GM12878 (cell line): Measurements from ENCODE around the gene FXYD6. TPM values are rescaled to one million over a fixed set of nuclear protein-coding genes. Genes with fewer than 3 reads are reported as not detected.

Experiments
- CREB1 ChIP-seq: IDR thresholded peaks from 2 replicates; pipeline ENCODE4 v1.6.1; 2012; ENCODE audit warnings: low read depth, mild to moderate bottlenecking, inconsistent platforms
- CUX1 ChIP-seq: IDR thresholded peaks from 2 replicates; pipeline ENCODE4 v1.6.1; 2012; ENCODE audit warnings: improper control_type of control experiment, low read depth, low read length; ENCODE audit not compliant: insufficient replicate concordance
- HCFC1 ChIP-seq: fragments of 150-350 bp; IDR thresholded peaks from 2 replicates; pipeline ENCODE4 v1.6.1; 2014; ENCODE audit warnings: low read length
- NFYA ChIP-seq: IDR thresholded peaks from 2 replicates; pipeline ENCODE4 v1.6.1; 2011; ENCODE audit warnings: low read depth, mild to moderate bottlenecking, low read length, improper control_type of control experiment, borderline replicate concordance
- NR2F1 ChIP-seq: fragments of 450-650 bp; conservative IDR thresholded peaks from 2 replicates; pipeline ENCODE4 v1.6.1; 2017; ENCODE audit warnings: mild to moderate bottlenecking
- PML ChIP-seq: IDR thresholded peaks from 2 replicates; pipeline ENCODE4 v1.6.1; 2012; ENCODE audit warnings: low read length, inconsistent platforms
- polyA plus RNA-seq, 11 experiments: library from polyadenylated mRNA; depleted of rRNA in 4 of 11; unstranded in 6 of 11; stranded (reverse) in 5 of 11; fragments of >200 nt; fragmentation: Nextera tagmentation in 4 of 11; fragmentation: Illumina TruSeq in 1 of 11; extraction: Ambion mirVana in 4 of 11; extraction: Trizol in 1 of 11; gene quantifications; 1 replicate in 1 of 11; 2 replicates in 10 of 11; pipeline versions ENCODE4 v1.2.1 to v1.2.3, GENCODE V29; 2011 to 2016; ENCODE audit warnings: inconsistent platforms in 2 of 11, missing spikeins in 2 of 11, low read depth in 1 of 11
- total RNA-seq, 4 experiments: library from RNA; depleted of rRNA in 3 of 4; stranded (reverse); fragments of >200 nt in 3 of 4; fragmentation: Illumina TruSeq in 1 of 4; extraction: Trizol in 1 of 4; gene quantifications; 2 replicates each; pipeline versions ENCODE4 v1.2.1 to v1.2.3, GENCODE V29; 2013 to 2021

The FXYD6 gene
- total and polyA plus RNA-seq, 10 of the 15 experiments (the other 5 are each of a cell fraction or from before 2014, with no cell fraction given), result 0.09 to 2.0 (median 0.23) TPM; not detected in 2

GRCh38 chr11:117789241-117789640 lies 87.2 kb downstream of the FXYD6 start (continued):
- TF ChIP-seq PML, result no peak
- no peak for TF ChIP-seq HCFC1
- no peak for TF ChIP-seq CUX1
- no peak for TF ChIP-seq NFYA
- TF ChIP-seq NR2F1, result no peak
- TF ChIP-seq CREB1, result no peak

Other genes with a start within 250 kb of the FXYD6 start
- gene DSCAML1, start 79.4 kb downstream of the FXYD6 start, total RNA-seq (2014; rRNA removed), result 0.06 and 0.11 TPM in 2 replicates
- 0.05 and 0.09 TPM in 2 replicates for gene DSCAML1, start 79.4 kb downstream of the FXYD6 start, total RNA-seq (2014; rRNA removed; fragmentation: Illumina TruSeq; extraction: Trizol)
- 0.13 TPM in 2 replicates for gene DSCAML1, start 79.4 kb downstream of the FXYD6 start, total RNA-seq (2021)
- 0.18 and 0.20 TPM in 2 replicates for gene DSCAML1, start 79.4 kb downstream of the FXYD6 start, polyA plus RNA-seq (2011; rRNA removed)
- gene DSCAML1, start 79.4 kb downstream of the FXYD6 start, polyA plus RNA-seq (2014; fragmentation: Illumina TruSeq; extraction: Trizol), result 0.06 and 0.11 TPM in 2 replicates
- under 1 TPM in 1 of 2 experiments, not detected in 1; 0.03 TPM for gene DSCAML1, start 79.4 kb downstream of the FXYD6 start, polyA plus RNA-seq (2014; fragmentation: Nextera tagmentation; extraction: Ambion mirVana)
- 0.06 and 0.10 TPM in 2 replicates for gene DSCAML1, start 79.4 kb downstream of the FXYD6 start, polyA plus RNA-seq (2014; rRNA removed)
- under 1 TPM; 0.03 TPM for gene DSCAML1, start 79.4 kb downstream of the FXYD6 start, polyA plus RNA-seq (2016; fragmentation: Nextera tagmentation; extraction: Ambion mirVana)
- 3.6 and 3.8 TPM in 2 replicates for gene FXYD2, start 51.9 kb downstream of the FXYD6 start, total RNA-seq (2014; rRNA removed)
- gene FXYD2, start 51.9 kb downstream of the FXYD6 start, total RNA-seq (2014; rRNA removed; fragmentation: Illumina TruSeq; extraction: Trizol), result 1.2 and 1.5 TPM in 2 replicates
- 1.8 and 2.0 TPM in 2 replicates for gene FXYD2, start 51.9 kb downstream of the FXYD6 start, total RNA-seq (2021)
- gene FXYD2, start 51.9 kb downstream of the FXYD6 start, polyA plus RNA-seq (2011; rRNA removed), result 3.2 and 4.5 TPM in 2 replicates
- 1.9 TPM in 1 of 2 replicates, not detected in the other for gene FXYD2, start 51.9 kb downstream of the FXYD6 start, polyA plus RNA-seq (2014; fragmentation: Illumina TruSeq; extraction: Trizol)
- 1 to 10 TPM; 1.6 to 1.9 TPM for gene FXYD2, start 51.9 kb downstream of the FXYD6 start, polyA plus RNA-seq (2014; fragmentation: Nextera tagmentation; extraction: Ambion mirVana)
- gene FXYD2, start 51.9 kb downstream of the FXYD6 start, polyA plus RNA-seq (2014; rRNA removed), result 2.0 and 2.9 TPM in 2 replicates
- 1 to 10 TPM; 3.3 to 4.1 TPM for gene FXYD2, start 51.9 kb downstream of the FXYD6 start, polyA plus RNA-seq (2016; fragmentation: Nextera tagmentation; extraction: Ambion mirVana)
- gene TMPRSS13, start 52.7 kb upstream of the FXYD6 start, total RNA-seq (2014; rRNA removed), result 0.23 and 0.65 TPM in 2 replicates
- 0.18 and 0.45 TPM in 2 replicates for gene TMPRSS13, start 52.7 kb upstream of the FXYD6 start, total RNA-seq (2014; rRNA removed; fragmentation: Illumina TruSeq; extraction: Trizol)
- gene TMPRSS13, start 52.7 kb upstream of the FXYD6 start, total RNA-seq (2021), result 0.46 and 0.66 TPM in 2 replicates
- 0.49 and 0.50 TPM in 2 replicates for gene TMPRSS13, start 52.7 kb upstream of the FXYD6 start, polyA plus RNA-seq (2011; rRNA removed)
- 0.22 and 0.24 TPM in 2 replicates for gene TMPRSS13, start 52.7 kb upstream of the FXYD6 start, polyA plus RNA-seq (2014; fragmentation: Illumina TruSeq; extraction: Trizol)
- gene TMPRSS13, start 52.7 kb upstream of the FXYD6 start, polyA plus RNA-seq (2014; fragmentation: Nextera tagmentation; extraction: Ambion mirVana), result under 1 TPM in 1 of 2 experiments, not detected in 1; 0.05 TPM
- gene TMPRSS13, start 52.7 kb upstream of the FXYD6 start, polyA plus RNA-seq (2014; rRNA removed), result 0.29 and 0.57 TPM in 2 replicates
- gene TMPRSS13, start 52.7 kb upstream of the FXYD6 start, polyA plus RNA-seq (2016; fragmentation: Nextera tagmentation; extraction: Ambion mirVana), result under 1 TPM in 1 of 2 experiments, not detected in 1; 0.09 TPM
- 12.0 and 12.5 TPM in 2 replicates for gene IL10RA, start 109.7 kb upstream of the FXYD6 start, total RNA-seq (2014; rRNA removed)
- gene IL10RA, start 109.7 kb upstream of the FXYD6 start, total RNA-seq (2014; rRNA removed; fragmentation: Illumina TruSeq; extraction: Trizol), result 6.5 and 8.8 TPM in 2 replicates
- 10.8 and 11.8 TPM in 2 replicates for gene IL10RA, start 109.7 kb upstream of the FXYD6 start, total RNA-seq (2021)
- gene IL10RA, start 109.7 kb upstream of the FXYD6 start, polyA plus RNA-seq (2011; rRNA removed), result 29.5 and 45.9 TPM in 2 replicates
- gene IL10RA, start 109.7 kb upstream of the FXYD6 start, polyA plus RNA-seq (2014; fragmentation: Illumina TruSeq; extraction: Trizol), result 5.9 and 13.7 TPM in 2 replicates
- gene IL10RA, start 109.7 kb upstream of the FXYD6 start, polyA plus RNA-seq (2014; fragmentation: Nextera tagmentation; extraction: Ambion mirVana), result 1 to 10 TPM in 1 of 2 experiments, under 1 TPM in 1; 0.77 to 1.4 TPM
- gene IL10RA, start 109.7 kb upstream of the FXYD6 start, polyA plus RNA-seq (2014; rRNA removed), result 11.0 and 18.7 TPM in 2 replicates
- gene IL10RA, start 109.7 kb upstream of the FXYD6 start, polyA plus RNA-seq (2016; fragmentation: Nextera tagmentation; extraction: Ambion mirVana), result 1 to 10 TPM; 7.4 to 8.5 TPM
- 0.05 TPM in 1 of 2 replicates, not detected in the other for gene TMPRSS4, start 200.4 kb upstream of the FXYD6 start, total RNA-seq (2014; rRNA removed)
- gene TMPRSS4, start 200.4 kb upstream of the FXYD6 start, total RNA-seq (2014; rRNA removed; fragmentation: Illumina TruSeq; extraction: Trizol), result not detected in 2 replicates
- gene TMPRSS4, start 200.4 kb upstream of the FXYD6 start, total RNA-seq (2021), result 0.26 TPM in 1 of 2 replicates, not detected in the other
- gene TMPRSS4, start 200.4 kb upstream of the FXYD6 start, polyA plus RNA-seq (2011; rRNA removed), result 0.01 and 0.14 TPM in 2 replicates
- gene TMPRSS4, start 200.4 kb upstream of the FXYD6 start, polyA plus RNA-seq (2014; fragmentation: Illumina TruSeq; extraction: Trizol), result not detected in 2 replicates
- not detected for gene TMPRSS4, start 200.4 kb upstream of the FXYD6 start, polyA plus RNA-seq (2014; fragmentation: Nextera tagmentation; extraction: Ambion mirVana)
- gene TMPRSS4, start 200.4 kb upstream of the FXYD6 start, polyA plus RNA-seq (2014; rRNA removed), result not detected in 2 replicates
- not detected for gene TMPRSS4, start 200.4 kb upstream of the FXYD6 start, polyA plus RNA-seq (2016; fragmentation: Nextera tagmentation; extraction: Ambion mirVana)
- not detected in 2 replicates for gene SMIM35, start 210.3 kb upstream of the FXYD6 start, total RNA-seq (2014; rRNA removed)
- gene SMIM35, start 210.3 kb upstream of the FXYD6 start, total RNA-seq (2014; rRNA removed; fragmentation: Illumina TruSeq; extraction: Trizol), result not detected in 2 replicates
- gene SMIM35, start 210.3 kb upstream of the FXYD6 start, total RNA-seq (2021), result not detected in 2 replicates
- gene SMIM35, start 210.3 kb upstream of the FXYD6 start, polyA plus RNA-seq (2011; rRNA removed), result 0.82 and 1.1 TPM in 2 replicates
- gene SMIM35, start 210.3 kb upstream of the FXYD6 start, polyA plus RNA-seq (2014; fragmentation: Illumina TruSeq; extraction: Trizol), result 0.12 TPM in 1 of 2 replicates, not detected in the other
- gene SMIM35, start 210.3 kb upstream of the FXYD6 start, polyA plus RNA-seq (2014; fragmentation: Nextera tagmentation; extraction: Ambion mirVana), result under 1 TPM; 0.02 to 0.03 TPM
- 0.05 TPM in 1 of 2 replicates, not detected in the other for gene SMIM35, start 210.3 kb upstream of the FXYD6 start, polyA plus RNA-seq (2014; rRNA removed)
- not detected for gene SMIM35, start 210.3 kb upstream of the FXYD6 start, polyA plus RNA-seq (2016; fragmentation: Nextera tagmentation; extraction: Ambion mirVana)